Liver (tissue), 9 donors: ENCODE measurements around the gene BCAT1. TPM values are rescaled to one million over a fixed set of nuclear protein-coding genes. Genes with fewer than 3 reads are reported as not detected.
"Not testable (repeated sequence)": the region's sequence is repeated elsewhere in the genome, so short reads cannot be mapped to it uniquely, and the experiment has no call there.

Source experiments
- DNase-seq: peaks from one replicate; pipeline ENCODE4 v3.0.0-alpha.2; 2017; ENCODE audit warnings: low spot score
- H3K27ac ChIP-seq, 2 donors: one replicate each; pipeline ENCODE4 v1.7.0; 2013; ENCODE audit warnings: inconsistent platforms in 2 of 2, low read length in 2 of 2, control low read depth in 1 of 2, low read depth in 1 of 2, mild to moderate bottlenecking in 1 of 2
- H3K27me3 ChIP-seq, 4 donors: one replicate each; pipeline versions ENCODE4 v1.6.1 to v1.7.0; 2013; ENCODE audit warnings: low read length in 3 of 4, inconsistent platforms in 1 of 4, mild to moderate bottlenecking in 1 of 4, moderate library complexity in 1 of 4; ENCODE audit not compliant: control insufficient read depth in 4 of 4, insufficient read depth in 4 of 4
- H3K36me3 ChIP-seq, 4 donors: one replicate each; pipeline versions ENCODE4 v1.6.1 to v1.7.0; 2013; ENCODE audit warnings: low read length in 3 of 4, mild to moderate bottlenecking in 3 of 4, low read depth in 1 of 4, moderate library complexity in 1 of 4; ENCODE audit not compliant: control insufficient read depth in 4 of 4, insufficient read depth in 3 of 4
- H3K4me1 ChIP-seq, 4 donors: one replicate each; pipeline versions ENCODE4 v1.6.1 to v1.7.0; 2013; ENCODE audit warnings: low read length in 3 of 4, mild to moderate bottlenecking in 3 of 4, moderate library complexity in 1 of 4; ENCODE audit not compliant: control insufficient read depth in 4 of 4, insufficient read depth in 4 of 4
- H3K4me3 ChIP-seq, 3 donors: one replicate each; pipeline versions ENCODE4 v1.6.1 to v1.7.0; 2013; ENCODE audit warnings: low read length in 3 of 3, control low read depth in 1 of 3, low read depth in 1 of 3, mild to moderate bottlenecking in 1 of 3
- H3K9ac ChIP-seq, 2 donors: one replicate each; pipeline ENCODE4 v1.7.0; 2013; ENCODE audit warnings: low read length in 2 of 2, mild to moderate bottlenecking in 2 of 2, moderate library complexity in 2 of 2, control low read depth in 1 of 2, low read depth in 1 of 2
- H3K9me3 ChIP-seq, 4 donors: one replicate each; pipeline versions ENCODE4 v1.6.1 to v1.7.0; 2013; ENCODE audit warnings: low read length in 3 of 4; ENCODE audit not compliant: control insufficient read depth in 4 of 4
- EGR1 ChIP-seq, 2 donors: IDR thresholded peaks; 2 replicates each; pipeline ENCODE4 v1.6.1; 2016 to 2018; ENCODE audit warnings: antibody characterized with exemption in 2 of 2, low read depth in 2 of 2
- FOXA2 ChIP-seq: IDR thresholded peaks from 2 replicates; pipeline ENCODE4 v1.6.1; 2016; ENCODE audit warnings: antibody characterized with exemption
- GABPA ChIP-seq, 2 donors: IDR thresholded peaks in 1 of 2; conservative IDR thresholded peaks in 1 of 2; 2 replicates each; pipeline ENCODE4 v1.6.1; 2016; ENCODE audit warnings: antibody characterized with exemption in 2 of 2, mild to moderate bottlenecking in 1 of 2, moderate library complexity in 1 of 2
- HNF4G ChIP-seq: IDR thresholded peaks from 2 replicates; pipeline ENCODE4 v1.6.1; 2016; ENCODE audit warnings: antibody characterized with exemption
- NR2F2 ChIP-seq: IDR thresholded peaks from 2 replicates; pipeline ENCODE4 v1.6.1; 2016; ENCODE audit warnings: antibody characterized with exemption
- RXRA ChIP-seq, 2 donors: IDR thresholded peaks; 2 replicates each; pipeline ENCODE4 v1.6.1; 2017 to 2018; ENCODE audit warnings: antibody characterized with exemption in 2 of 2, mild to moderate bottlenecking in 1 of 2
- SP1 ChIP-seq: IDR thresholded peaks from 2 replicates; pipeline ENCODE4 v1.6.1; 2018; ENCODE audit warnings: antibody characterized with exemption, mild to moderate bottlenecking
- TAF1 ChIP-seq: conservative IDR thresholded peaks from 2 replicates; pipeline ENCODE4 v1.6.1; 2016; ENCODE audit warnings: antibody characterized with exemption, mild to moderate bottlenecking
- WGBS: extraction: QIAGEN DNeasy Blood & Tissue Kit; methylation state at CpG from one replicate; pipeline ENCODE4 v1.1.7; 2013; 5-methylcytosine and 5-hydroxymethylcytosine counted together
- polyA plus RNA-seq, 2 donors: library from polyadenylated mRNA; stranded (reverse) in 1 of 2; unstranded in 1 of 2; fragments of 200-250 nt in 1 of 2; fragments of >200 nt in 1 of 2; fragmentation: Nextera tagmentation in 1 of 2; extraction: Ambion mirVana in 1 of 2; gene quantifications; one replicate each; pipeline versions ENCODE4 v1.2.1 to v1.2.3, GENCODE V29; 2013 to 2015
- total RNA-seq, 2 donors: library from RNA; depleted of rRNA; stranded (reverse); fragments of >200 nt; gene quantifications; one replicate each; pipeline ENCODE4 v1.2.3, GENCODE V29; 2014
- TF ChIP-seq, protein P1 (sequence below): IDR thresholded peaks from 2 replicates; pipeline ENCODE4 v1.6.1; 2016; ENCODE audit warnings: antibody characterized with exemption, mild to moderate bottlenecking
- TF ChIP-seq, protein P2 (sequence below): IDR thresholded peaks from 2 replicates; pipeline ENCODE4 v1.6.1; 2016; ENCODE audit warnings: antibody characterized with exemption
- TF ChIP-seq, protein P3 (sequence below): IDR thresholded peaks from 2 replicates; pipeline ENCODE4 v1.6.1; 2016; ENCODE audit warnings: antibody characterized with exemption
- TF ChIP-seq, protein P4 (sequence below): IDR thresholded peaks from 2 replicates; pipeline ENCODE4 v1.6.1; 2016; ENCODE audit warnings: antibody characterized with exemption
- TF ChIP-seq, protein P5 (sequence below): fragments of 150-350 bp; IDR thresholded peaks from 2 replicates; pipeline ENCODE4 v1.5.1; 2017; ENCODE audit warnings: improper control_type of control experiment, low read depth, low read length; ENCODE audit not compliant: missing input control
- donor health status: healthy.
- donor health status: healthy.
- donor health status: healthy.
- donor health status: healthy.
- donor health status: healthy.

Gene BCAT1
- total and polyA plus RNA-seq, 4 donors = 0.14 to 10.0 (median 0.85) TPM

DNA sequence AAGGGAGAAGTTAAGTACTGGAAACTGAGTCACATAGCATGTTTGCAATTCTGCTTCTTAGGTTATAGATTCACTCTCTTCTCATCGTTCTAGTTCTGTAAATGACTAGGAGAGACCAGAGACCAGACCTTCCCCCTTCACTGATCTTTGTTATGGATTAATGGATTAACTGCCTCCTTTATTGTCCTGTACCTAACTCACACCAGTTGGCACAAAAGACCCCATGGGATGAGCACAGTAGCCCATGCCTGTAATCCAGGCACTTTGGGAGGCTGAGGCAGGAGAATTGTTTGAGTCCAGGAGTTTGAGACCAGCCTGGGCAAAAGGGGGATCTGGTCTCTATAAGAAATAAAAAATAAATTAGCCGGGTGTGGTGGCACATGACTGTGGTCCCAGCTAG, 20.8 kb downstream of the BCAT1 start:
- DNase-seq = no peak
- H3K27ac ChIP-seq = no peak overlapping the region
- no peak overlapping the region for H3K4me3 ChIP-seq
- no peak overlapping the region for H3K9ac ChIP-seq
- WGBS = 84% methylated on average over 2 of the region's 2 CpGs
- TF ChIP-seq EGR1 (IDR thresholded peaks at IDR 0.05; ENCODE audit: low read depth in 2 of 2) (no peak), SP1 (no peak), GABPA (IDR thresholded peaks at IDR 0.05 in 1 of 2, conservative IDR thresholded peaks at IDR 0.05 in 1 of 2) (no peak)
- TF ChIP-seq, protein P1, sequence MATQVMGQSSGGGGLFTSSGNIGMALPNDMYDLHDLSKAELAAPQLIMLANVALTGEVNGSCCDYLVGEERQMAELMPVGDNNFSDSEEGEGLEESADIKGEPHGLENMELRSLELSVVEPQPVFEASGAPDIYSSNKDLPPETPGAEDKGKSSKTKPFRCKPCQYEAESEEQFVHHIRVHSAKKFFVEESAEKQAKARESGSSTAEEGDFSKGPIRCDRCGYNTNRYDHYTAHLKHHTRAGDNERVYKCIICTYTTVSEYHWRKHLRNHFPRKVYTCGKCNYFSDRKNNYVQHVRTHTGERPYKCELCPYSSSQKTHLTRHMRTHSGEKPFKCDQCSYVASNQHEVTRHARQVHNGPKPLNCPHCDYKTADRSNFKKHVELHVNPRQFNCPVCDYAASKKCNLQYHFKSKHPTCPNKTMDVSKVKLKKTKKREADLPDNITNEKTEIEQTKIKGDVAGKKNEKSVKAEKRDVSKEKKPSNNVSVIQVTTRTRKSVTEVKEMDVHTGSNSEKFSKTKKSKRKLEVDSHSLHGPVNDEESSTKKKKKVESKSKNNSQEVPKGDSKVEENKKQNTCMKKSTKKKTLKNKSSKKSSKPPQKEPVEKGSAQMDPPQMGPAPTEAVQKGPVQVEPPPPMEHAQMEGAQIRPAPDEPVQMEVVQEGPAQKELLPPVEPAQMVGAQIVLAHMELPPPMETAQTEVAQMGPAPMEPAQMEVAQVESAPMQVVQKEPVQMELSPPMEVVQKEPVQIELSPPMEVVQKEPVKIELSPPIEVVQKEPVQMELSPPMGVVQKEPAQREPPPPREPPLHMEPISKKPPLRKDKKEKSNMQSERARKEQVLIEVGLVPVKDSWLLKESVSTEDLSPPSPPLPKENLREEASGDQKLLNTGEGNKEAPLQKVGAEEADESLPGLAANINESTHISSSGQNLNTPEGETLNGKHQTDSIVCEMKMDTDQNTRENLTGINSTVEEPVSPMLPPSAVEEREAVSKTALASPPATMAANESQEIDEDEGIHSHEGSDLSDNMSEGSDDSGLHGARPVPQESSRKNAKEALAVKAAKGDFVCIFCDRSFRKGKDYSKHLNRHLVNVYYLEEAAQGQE = no peak
- H3K9me3 ChIP-seq = no peaks in the 10 kb centered on the region
- no peaks in the 10 kb centered on the region for H3K4me1 ChIP-seq
- H3K27me3 ChIP-seq = no peaks in the 10 kb centered on the region
- H3K36me3 ChIP-seq = no peaks in the 10 kb centered on the region

DNA sequence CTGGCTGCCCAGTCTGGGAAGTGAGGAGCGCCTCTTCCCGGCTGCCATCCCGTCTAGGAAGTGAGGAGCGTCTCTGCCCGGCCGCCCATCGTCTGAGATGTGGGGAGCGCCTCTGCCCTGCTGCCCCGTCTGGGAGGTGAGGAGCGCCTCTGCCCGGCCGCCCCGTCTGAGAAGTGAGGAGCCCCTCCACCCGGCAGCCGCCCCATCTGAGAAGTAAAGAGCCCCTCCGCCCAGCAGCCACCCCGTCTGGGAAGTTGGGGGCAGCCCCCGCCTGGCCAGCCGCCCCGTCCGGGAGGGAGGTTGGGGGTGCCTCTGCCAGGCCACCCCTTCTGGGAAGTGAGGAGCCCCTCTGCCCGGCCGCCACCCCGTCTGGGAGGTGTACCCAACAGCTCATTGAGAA, 22.8 kb downstream of the BCAT1 start:
- H3K9ac ChIP-seq, H3K36me3 ChIP-seq, H3K27ac ChIP-seq, DNase-seq, H3K27me3 ChIP-seq, H3K9me3 ChIP-seq, H3K4me3 ChIP-seq, H3K4me1 ChIP-seq: not testable (repeated sequence)
- WGBS = 94% methylated on average over 24 of the region's 24 CpGs

DNA sequence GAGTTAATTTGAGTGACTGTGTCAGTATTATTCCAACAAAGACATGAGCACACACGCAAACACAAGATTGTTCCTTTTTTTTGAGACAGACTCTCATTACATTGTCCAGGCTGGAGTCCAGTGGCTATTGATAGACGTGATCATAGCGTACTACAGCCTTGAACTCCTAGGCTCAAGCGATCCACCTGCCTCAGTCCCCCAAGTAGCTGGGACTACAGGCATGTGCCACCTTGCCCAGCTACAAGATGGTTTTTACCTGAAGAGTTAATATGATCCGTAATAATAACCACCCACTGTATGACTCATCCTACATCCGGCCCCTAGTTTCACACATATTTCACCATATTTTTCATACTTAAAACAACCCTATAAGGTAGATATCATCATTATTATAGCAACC, 26.8 kb downstream of the BCAT1 start:
- Histone ChIP-seq H3K27ac (no peak overlapping the region), H3K4me3 (no peak overlapping the region), H3K27me3 (no peaks in the 10 kb centered on the region), H3K9ac (no peak overlapping the region), H3K9me3 (no peaks in the 10 kb centered on the region), H3K36me3 (no peaks in the 10 kb centered on the region), H3K4me1 (no peaks in the 10 kb centered on the region)
- TF ChIP-seq, protein P2, sequence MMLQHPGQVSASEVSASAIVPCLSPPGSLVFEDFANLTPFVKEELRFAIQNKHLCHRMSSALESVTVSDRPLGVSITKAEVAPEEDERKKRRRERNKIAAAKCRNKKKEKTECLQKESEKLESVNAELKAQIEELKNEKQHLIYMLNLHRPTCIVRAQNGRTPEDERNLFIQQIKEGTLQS = no peak
- TF ChIP-seq, protein P3, sequence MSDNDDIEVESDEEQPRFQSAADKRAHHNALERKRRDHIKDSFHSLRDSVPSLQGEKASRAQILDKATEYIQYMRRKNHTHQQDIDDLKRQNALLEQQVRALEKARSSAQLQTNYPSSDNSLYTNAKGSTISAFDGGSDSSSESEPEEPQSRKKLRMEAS = no peak
- TF ChIP-seq, protein P4, sequence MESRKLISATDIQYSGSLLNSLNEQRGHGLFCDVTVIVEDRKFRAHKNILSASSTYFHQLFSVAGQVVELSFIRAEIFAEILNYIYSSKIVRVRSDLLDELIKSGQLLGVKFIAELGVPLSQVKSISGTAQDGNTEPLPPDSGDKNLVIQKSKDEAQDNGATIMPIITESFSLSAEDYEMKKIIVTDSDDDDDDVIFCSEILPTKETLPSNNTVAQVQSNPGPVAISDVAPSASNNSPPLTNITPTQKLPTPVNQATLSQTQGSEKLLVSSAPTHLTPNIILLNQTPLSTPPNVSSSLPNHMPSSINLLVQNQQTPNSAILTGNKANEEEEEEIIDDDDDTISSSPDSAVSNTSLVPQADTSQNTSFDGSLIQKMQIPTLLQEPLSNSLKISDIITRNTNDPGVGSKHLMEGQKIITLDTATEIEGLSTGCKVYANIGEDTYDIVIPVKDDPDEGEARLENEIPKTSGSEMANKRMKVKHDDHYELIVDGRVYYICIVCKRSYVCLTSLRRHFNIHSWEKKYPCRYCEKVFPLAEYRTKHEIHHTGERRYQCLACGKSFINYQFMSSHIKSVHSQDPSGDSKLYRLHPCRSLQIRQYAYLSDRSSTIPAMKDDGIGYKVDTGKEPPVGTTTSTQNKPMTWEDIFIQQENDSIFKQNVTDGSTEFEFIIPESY = no peak
- TF ChIP-seq FOXA2 (no peak), TAF1 (no peak), NR2F2 (no peak), HNF4G (no peak), SP1 (no peak), GABPA (IDR thresholded peaks at IDR 0.05 in 1 of 2, conservative IDR thresholded peaks at IDR 0.05 in 1 of 2) (no peak), RXRA (IDR thresholded peaks at IDR 0.05) (no peak)
- TF ChIP-seq, protein P1 = no peak
- TF ChIP-seq, protein P5, sequence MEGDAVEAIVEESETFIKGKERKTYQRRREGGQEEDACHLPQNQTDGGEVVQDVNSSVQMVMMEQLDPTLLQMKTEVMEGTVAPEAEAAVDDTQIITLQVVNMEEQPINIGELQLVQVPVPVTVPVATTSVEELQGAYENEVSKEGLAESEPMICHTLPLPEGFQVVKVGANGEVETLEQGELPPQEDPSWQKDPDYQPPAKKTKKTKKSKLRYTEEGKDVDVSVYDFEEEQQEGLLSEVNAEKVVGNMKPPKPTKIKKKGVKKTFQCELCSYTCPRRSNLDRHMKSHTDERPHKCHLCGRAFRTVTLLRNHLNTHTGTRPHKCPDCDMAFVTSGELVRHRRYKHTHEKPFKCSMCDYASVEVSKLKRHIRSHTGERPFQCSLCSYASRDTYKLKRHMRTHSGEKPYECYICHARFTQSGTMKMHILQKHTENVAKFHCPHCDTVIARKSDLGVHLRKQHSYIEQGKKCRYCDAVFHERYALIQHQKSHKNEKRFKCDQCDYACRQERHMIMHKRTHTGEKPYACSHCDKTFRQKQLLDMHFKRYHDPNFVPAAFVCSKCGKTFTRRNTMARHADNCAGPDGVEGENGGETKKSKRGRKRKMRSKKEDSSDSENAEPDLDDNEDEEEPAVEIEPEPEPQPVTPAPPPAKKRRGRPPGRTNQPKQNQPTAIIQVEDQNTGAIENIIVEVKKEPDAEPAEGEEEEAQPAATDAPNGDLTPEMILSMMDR = no peak
- 83% methylated on average over 6 of the region's 6 CpGs for WGBS
- no peak for DNase-seq
